ENCODE results near the gene SLC13A5.

DNA sequence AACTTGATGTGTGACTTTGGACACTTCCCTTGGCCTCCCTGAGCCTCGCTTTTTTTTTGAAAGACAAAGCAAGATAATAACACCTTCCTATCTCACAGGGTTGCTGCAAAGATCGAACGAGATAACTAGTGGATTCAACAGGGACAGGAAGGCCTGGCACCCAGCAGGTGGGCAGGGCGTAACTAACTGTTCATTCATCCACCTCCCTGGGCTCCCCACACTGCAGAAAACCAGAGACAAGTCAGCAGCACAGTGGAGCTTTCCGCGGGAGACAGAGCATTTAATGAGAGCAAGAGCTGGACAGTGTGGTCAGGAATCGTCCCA lies 28.7 kb downstream of the SLC13A5 start:
- no peak for TF ChIP-seq CTCF (IDR thresholded peaks at IDR 0.05)
- no peak for TF ChIP-seq POLR2A (IDR thresholded peaks at IDR 0.05)
